ENCODE data around the gene FHOD3.

- no peak for TF ChIP-seq CTCF (IDR thresholded peaks at IDR 0.05)
- TF ChIP-seq POLR2A (IDR thresholded peaks at IDR 0.05) = no peak
- no peak for TF ChIP-seq EP300 (IDR thresholded peaks at IDR 0.05; ENCODE audit: low read depth)
Observed at GRCh38 chr18:36348971-36349417, 51.5 kb downstream of the FHOD3 start.
